Measurements from ENCODE around the gene MAGI1.
"Not testable (repeated sequence)": the region's sequence is repeated elsewhere in the genome, so short reads cannot be mapped to it uniquely, and the experiment has no call there.

Gene MAGI1

GRCh38 chr3:65578861-65579260, 459.9 kb downstream of the MAGI1 start:
- DNase-seq = no peak

- no peak for DNase-seq
These were observed 460.8 kb downstream of the MAGI1 start for GRCh38 chr3:65577843-65578430.

- no peak for DNase-seq
These were observed 461.8 kb downstream of the MAGI1 start for GRCh38 chr3:65576966-65577365.

GRCh38 chr3:65576228-65576627, 462.5 kb downstream of the MAGI1 start:
- no peak for DNase-seq

GRCh38 chr3:65575376-65575840, 463.3 kb downstream of the MAGI1 start:
- no peak for DNase-seq

GRCh38 chr3:65573548-65574116, 465.1 kb downstream of the MAGI1 start:
- no peak for DNase-seq

- DNase-seq = no peak
These were observed 466.4 kb downstream of the MAGI1 start for GRCh38 chr3:65572175-65572777.

GRCh38 chr3:65569845-65570405, 468.8 kb downstream of the MAGI1 start:
- no peak for DNase-seq

- DNase-seq = no peak
These were observed 469.6 kb downstream of the MAGI1 start for GRCh38 chr3:65569129-65569528.

GRCh38 chr3:65568497-65568896, 470.2 kb downstream of the MAGI1 start:
- DNase-seq = peak; percentile 18

GRCh38 chr3:65565744-65566143, 473.0 kb downstream of the MAGI1 start:
- not testable (repeated sequence) for DNase-seq

- no peak for DNase-seq
These were observed 474.2 kb downstream of the MAGI1 start for GRCh38 chr3:65564483-65564882.

- no peak for DNase-seq
These were observed 474.9 kb downstream of the MAGI1 start for GRCh38 chr3:65563861-65564260.

- no peak for DNase-seq
These were observed 476.3 kb downstream of the MAGI1 start for GRCh38 chr3:65562447-65562846.

GRCh38 chr3:65561617-65562016, 477.1 kb downstream of the MAGI1 start:
- no peak for DNase-seq

GRCh38 chr3:65560901-65561300, 477.8 kb downstream of the MAGI1 start:
- no peak for DNase-seq

- no peak for DNase-seq
These were observed 478.6 kb downstream of the MAGI1 start for GRCh38 chr3:65560133-65560532.

- no peak for DNase-seq
These were observed 479.1 kb downstream of the MAGI1 start for GRCh38 chr3:65559643-65560042.

GRCh38 chr3:65558826-65559225, 479.9 kb downstream of the MAGI1 start:
- no peak for DNase-seq

- no peak for DNase-seq
These were observed 480.7 kb downstream of the MAGI1 start for GRCh38 chr3:65557899-65558564.

- DNase-seq = no peak
These were observed 481.7 kb downstream of the MAGI1 start for GRCh38 chr3:65556934-65557577.

GRCh38 chr3:65552434-65552833, 486.3 kb downstream of the MAGI1 start:
- no peak for DNase-seq

- peak; percentile 46 for DNase-seq
These were observed 486.8 kb downstream of the MAGI1 start for GRCh38 chr3:65551945-65552344.

Measured in NCI-H1105 treated with DMSO at 0.1 percent for 48 hours (cell line).